WTC11 (cell line): Measurements from ENCODE around the gene STT3B. TPM values are rescaled to one million over a fixed set of nuclear protein-coding genes. Genes with fewer than 3 reads are reported as not detected.

ENCODE experiments used
- ATAC-seq: fragments of 200-7000 bp; cut with Tn5 transposase; 2 replicates; pipeline ENCODE4 v1.10.0; 2021; ENCODE audit warnings: mild to moderate bottlenecking, moderate library complexity
- CTCF ChIA-PET: fragments of 300-600 bp; sonication (Branson Sonifier 250); formaldehyde crosslinking; loops from one replicate; lab custom pipeline; 2021; ENCODE audit warnings: antibody characterized with exemption; lab: Charles Lee
- POLR2A ChIA-PET: fragments of 350-600 bp; sonication (Branson Sonifier 250); formaldehyde crosslinking; loops from one replicate; lab custom pipeline; 2021; ENCODE audit warnings: antibody characterized with exemption; lab: Charles Lee
- DNase-seq: peaks from one replicate; pipeline ENCODE4 v3.0.0; 2021; ENCODE audit warnings: low spot score
- H3K27ac Mint-ChIP-seq: 2 replicates; pipeline ENCODE4 v1.8.0; 2021; ENCODE audit warnings: mixed read lengths
- H3K27me3 Mint-ChIP-seq: 2 replicates; pipeline ENCODE4 v1.8.0; 2021; ENCODE audit warnings: low read depth, mild to moderate bottlenecking, moderate library complexity, mixed read lengths
- H3K36me3 Mint-ChIP-seq: 2 replicates; pipeline ENCODE4 v1.8.0; 2021; ENCODE audit warnings: mixed read lengths
- H3K4me1 Mint-ChIP-seq: 2 replicates; pipeline ENCODE4 v1.8.0; 2022; ENCODE audit warnings: mixed read lengths
- H3K4me3 Mint-ChIP-seq: 2 replicates; pipeline ENCODE4 v1.8.0; 2021; ENCODE audit warnings: mild to moderate bottlenecking, moderate library complexity, mixed read lengths
- H3K9me3 Mint-ChIP-seq: 2 replicates; pipeline ENCODE4 v1.8.0; 2021; ENCODE audit warnings: mixed read lengths
- AR ChIP-seq: fragments of 250-450 bp; sonication (Bioruptor Pico); IDR thresholded peaks from 2 replicates; pipeline ENCODE4 v1.9.0; 2021; ENCODE audit warnings: mild to moderate bottlenecking
- ATF6 ChIP-seq: sonication (generic); formaldehyde crosslinking; IDR thresholded peaks from 2 replicates; pipeline ENCODE4 v1.8.1; 2023; ENCODE audit warnings: mild to moderate bottlenecking, missing genetic modification reagents
- CBFB ChIP-seq: sonication (generic); formaldehyde crosslinking; IDR thresholded peaks from 2 replicates; pipeline ENCODE4 v1.8.1; 2022; ENCODE audit warnings: mild to moderate bottlenecking, low read depth, missing genetic modification reagents
- ERG ChIP-seq: fragments of 250-450 bp; sonication (Bioruptor Pico); IDR thresholded peaks from 2 replicates; pipeline ENCODE4 v1.8.0; 2021; ENCODE audit warnings: mild to moderate bottlenecking
- ESRRA ChIP-seq: sonication (generic); formaldehyde crosslinking; IDR thresholded peaks from 2 replicates; pipeline ENCODE4 v1.8.1; 2022; ENCODE audit warnings: mild to moderate bottlenecking, missing genetic modification reagents, borderline replicate concordance
- JAZF1 ChIP-seq: fragments of 250-450 bp; sonication (Bioruptor Pico); IDR thresholded peaks from 2 replicates; pipeline ENCODE4 v1.9.0; 2021; ENCODE audit warnings: moderate library complexity, mild to moderate bottlenecking, inconsistent platforms
- KAT7 ChIP-seq: sonication (generic); formaldehyde crosslinking; IDR thresholded peaks from 2 replicates; pipeline ENCODE4 v1.8.1; 2023; ENCODE audit warnings: missing genetic modification reagents, mild to moderate bottlenecking, borderline replicate concordance
- MAX ChIP-seq: sonication (generic); formaldehyde crosslinking; IDR thresholded peaks from 2 replicates; pipeline ENCODE4 v1.8.0; 2022; ENCODE audit warnings: mild to moderate bottlenecking, missing genetic modification reagents
- MLX ChIP-seq: sonication (generic); formaldehyde crosslinking; IDR thresholded peaks from 2 replicates; pipeline ENCODE4 v1.8.1; 2023; ENCODE audit warnings: mild to moderate bottlenecking, missing genetic modification reagents, moderate library complexity
- MXD4 ChIP-seq: fragments of 250-450 bp; sonication (Bioruptor Pico); IDR thresholded peaks from 2 replicates; pipeline ENCODE4 v1.8.0; 2021; ENCODE audit warnings: mild to moderate bottlenecking, moderate library complexity, borderline replicate concordance
- TEAD4 ChIP-seq: sonication (generic); formaldehyde crosslinking; IDR thresholded peaks from 2 replicates; pipeline ENCODE4 v1.8.0; 2022; ENCODE audit warnings: mild to moderate bottlenecking, missing genetic modification reagents
- ZMAT4 ChIP-seq: fragments of 250-450 bp; sonication (Bioruptor Pico); IDR thresholded peaks from 2 replicates; pipeline ENCODE4 v1.9.0; 2021; ENCODE audit warnings: mild to moderate bottlenecking
- ZNF219 ChIP-seq: sonication (generic); formaldehyde crosslinking; IDR thresholded peaks from 2 replicates; pipeline ENCODE4 v1.8.0; 2023; ENCODE audit warnings: missing genetic modification reagents, mild to moderate bottlenecking, borderline replicate concordance
- ZNF232 ChIP-seq: sonication (generic); formaldehyde crosslinking; IDR thresholded peaks from 2 replicates; pipeline ENCODE4 v1.8.0; 2022; ENCODE audit warnings: mild to moderate bottlenecking, missing genetic modification reagents
- ZNF317 ChIP-seq: sonication (generic); formaldehyde crosslinking; IDR thresholded peaks from 2 replicates; pipeline ENCODE4 v1.8.1; 2023; ENCODE audit warnings: low read depth, mild to moderate bottlenecking, moderate library complexity, missing genetic modification reagents, borderline replicate concordance
- ZNF423 ChIP-seq: fragments of 250-450 bp; sonication (Bioruptor Pico); IDR thresholded peaks from 2 replicates; pipeline ENCODE4 v2.1.2; 2022; ENCODE audit warnings: mild to moderate bottlenecking, moderate library complexity
- total RNA-seq: library from RNA; stranded (reverse); gene quantifications from 3 replicates; pipeline ENCODE4 v1.2.3, GENCODE V29; 2021
- TF ChIP-seq, protein P1 (sequence below): sonication (generic); formaldehyde crosslinking; IDR thresholded peaks from 2 replicates; pipeline ENCODE4 v1.8.0; 2023; ENCODE audit warnings: missing genetic modification reagents
- TF ChIP-seq, protein P2 (sequence below): sonication (generic); formaldehyde crosslinking; IDR thresholded peaks from 2 replicates; pipeline ENCODE4 v1.8.0; 2022; ENCODE audit warnings: mild to moderate bottlenecking, missing genetic modification reagents
- TF ChIP-seq, protein P3 (sequence below): sonication (generic); formaldehyde crosslinking; IDR thresholded peaks from 2 replicates; pipeline ENCODE4 v1.8.0; 2022; ENCODE audit warnings: mild to moderate bottlenecking, missing genetic modification reagents
- TF ChIP-seq, protein P4 (sequence below): sonication (generic); formaldehyde crosslinking; IDR thresholded peaks from 2 replicates; pipeline ENCODE4 v1.8.1; 2022; ENCODE audit warnings: mild to moderate bottlenecking, moderate library complexity, missing genetic modification reagents

STT3B gene
- total RNA-seq, 1 experiment from 2014 or later, result 103 TPM

DNA sequence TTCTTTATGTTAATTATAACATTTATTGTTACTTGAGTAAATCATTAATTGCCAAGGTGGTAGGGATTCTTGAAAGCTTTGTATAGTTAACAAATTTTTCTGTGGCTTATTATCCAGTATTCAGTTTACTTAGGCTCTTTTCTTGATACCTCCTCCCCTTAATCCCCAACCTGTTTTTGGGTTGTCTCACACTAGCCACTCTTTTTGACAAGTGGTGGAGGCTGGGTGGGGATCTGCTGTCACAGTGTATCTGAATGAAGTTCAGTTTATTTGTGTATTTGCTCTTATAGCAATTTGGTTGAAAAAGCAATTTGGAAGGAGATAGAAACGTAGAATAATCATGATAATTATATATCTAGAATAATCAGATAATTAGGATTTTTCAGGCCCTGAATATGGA lies 43.8 kb downstream of the STT3B start:
- no peak overlapping the region for H3K27ac Mint-ChIP-seq
- POLR2A ChIA-PET, result no interaction called here
- H3K4me3 Mint-ChIP-seq, result no peak overlapping the region
- H3K9me3 Mint-ChIP-seq, result no peaks in the 10 kb centered on the region
- H3K27me3 Mint-ChIP-seq, result no peaks in the 10 kb centered on the region
- peaks cover 11% of the 10 kb centered on the region for H3K4me1 Mint-ChIP-seq
- DNase-seq (no peak), ATAC-seq (no peak)
- H3K36me3 Mint-ChIP-seq, result peaks cover 4% of the 10 kb centered on the region
- CTCF ChIA-PET, result no interaction called here
- TF ChIP-seq MAX (CRISPR knock-in tag) (no peak), KAT7 (CRISPR knock-in tag) (no peak), ZNF423 (no peak), ZMAT4 (CRISPR knock-in tag) (no peak), TEAD4 (CRISPR knock-in tag) (no peak)

DNA sequence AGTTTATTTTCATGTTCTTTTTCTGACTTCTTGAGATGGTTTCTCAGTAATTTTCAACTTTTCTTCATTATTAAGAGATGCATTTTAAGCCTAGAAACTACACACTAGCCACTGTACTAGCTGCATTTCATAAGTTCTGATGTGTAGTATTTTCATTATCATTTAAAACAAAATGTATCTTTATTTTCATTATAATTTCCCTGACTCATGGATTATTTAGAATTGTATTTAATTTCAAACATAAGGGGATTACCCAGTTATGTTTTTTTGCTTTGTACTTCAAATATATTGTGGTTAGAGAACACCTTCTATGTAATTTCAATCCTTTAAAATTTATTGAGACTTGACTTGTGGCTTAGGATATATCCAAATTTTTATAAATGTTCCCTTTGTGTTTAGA lies 44.5 kb downstream of the STT3B start:
- no peak for DNase-seq
- Mint-ChIP-seq H3K27ac (no peak overlapping the region), H3K4me3 (no peak overlapping the region), H3K36me3 (peaks cover 9% of the 10 kb centered on the region), H3K27me3 (no peaks in the 10 kb centered on the region), H3K4me1 (peaks cover 10% of the 10 kb centered on the region)
- POLR2A ChIA-PET, result no interaction called here
- no peak for ATAC-seq
- no peak for TF ChIP-seq CBFB (CRISPR knock-in tag)
- no peak for TF ChIP-seq TEAD4 (CRISPR knock-in tag)
- TF ChIP-seq AR (CRISPR knock-in tag), result no peak
- TF ChIP-seq, protein P1, sequence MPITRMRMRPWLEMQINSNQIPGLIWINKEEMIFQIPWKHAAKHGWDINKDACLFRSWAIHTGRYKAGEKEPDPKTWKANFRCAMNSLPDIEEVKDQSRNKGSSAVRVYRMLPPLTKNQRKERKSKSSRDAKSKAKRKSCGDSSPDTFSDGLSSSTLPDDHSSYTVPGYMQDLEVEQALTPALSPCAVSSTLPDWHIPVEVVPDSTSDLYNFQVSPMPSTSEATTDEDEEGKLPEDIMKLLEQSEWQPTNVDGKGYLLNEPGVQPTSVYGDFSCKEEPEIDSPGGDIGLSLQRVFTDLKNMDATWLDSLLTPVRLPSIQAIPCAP (CRISPR knock-in tag), result no peak
- no peak for TF ChIP-seq ZMAT4 (CRISPR knock-in tag)
- TF ChIP-seq, protein P2, sequence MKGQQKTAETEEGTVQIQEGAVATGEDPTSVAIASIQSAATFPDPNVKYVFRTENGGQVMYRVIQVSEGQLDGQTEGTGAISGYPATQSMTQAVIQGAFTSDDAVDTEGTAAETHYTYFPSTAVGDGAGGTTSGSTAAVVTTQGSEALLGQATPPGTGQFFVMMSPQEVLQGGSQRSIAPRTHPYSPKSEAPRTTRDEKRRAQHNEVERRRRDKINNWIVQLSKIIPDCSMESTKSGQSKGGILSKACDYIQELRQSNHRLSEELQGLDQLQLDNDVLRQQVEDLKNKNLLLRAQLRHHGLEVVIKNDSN (CRISPR knock-in tag), result no peak
- TF ChIP-seq MXD4 (CRISPR knock-in tag), result no peak
- no peak for TF ChIP-seq KAT7 (CRISPR knock-in tag)
- TF ChIP-seq MLX (CRISPR knock-in tag), result no peak
- no peak for TF ChIP-seq ZNF219 (CRISPR knock-in tag)
- TF ChIP-seq, protein P3, sequence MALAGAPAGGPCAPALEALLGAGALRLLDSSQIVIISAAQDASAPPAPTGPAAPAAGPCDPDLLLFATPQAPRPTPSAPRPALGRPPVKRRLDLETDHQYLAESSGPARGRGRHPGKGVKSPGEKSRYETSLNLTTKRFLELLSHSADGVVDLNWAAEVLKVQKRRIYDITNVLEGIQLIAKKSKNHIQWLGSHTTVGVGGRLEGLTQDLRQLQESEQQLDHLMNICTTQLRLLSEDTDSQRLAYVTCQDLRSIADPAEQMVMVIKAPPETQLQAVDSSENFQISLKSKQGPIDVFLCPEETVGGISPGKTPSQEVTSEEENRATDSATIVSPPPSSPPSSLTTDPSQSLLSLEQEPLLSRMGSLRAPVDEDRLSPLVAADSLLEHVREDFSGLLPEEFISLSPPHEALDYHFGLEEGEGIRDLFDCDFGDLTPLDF (CRISPR knock-in tag), result no peak
- TF ChIP-seq ATF6, result no peak
- TF ChIP-seq, protein P4, sequence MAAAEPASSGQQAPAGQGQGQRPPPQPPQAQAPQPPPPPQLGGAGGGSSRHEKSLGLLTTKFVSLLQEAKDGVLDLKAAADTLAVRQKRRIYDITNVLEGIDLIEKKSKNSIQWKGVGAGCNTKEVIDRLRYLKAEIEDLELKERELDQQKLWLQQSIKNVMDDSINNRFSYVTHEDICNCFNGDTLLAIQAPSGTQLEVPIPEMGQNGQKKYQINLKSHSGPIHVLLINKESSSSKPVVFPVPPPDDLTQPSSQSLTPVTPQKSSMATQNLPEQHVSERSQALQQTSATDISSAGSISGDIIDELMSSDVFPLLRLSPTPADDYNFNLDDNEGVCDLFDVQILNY, result no peak
- TF ChIP-seq ESRRA (CRISPR knock-in tag), result no peak
- TF ChIP-seq ZNF232 (CRISPR knock-in tag), result no peak
- TF ChIP-seq ERG (CRISPR knock-in tag), result no peak
- TF ChIP-seq ZNF317 (CRISPR knock-in tag), result no peak
- no peak for TF ChIP-seq JAZF1
- TF ChIP-seq, all 79 proteins: peak for 0
- CTCF ChIA-PET, result no interaction called here
- H3K9me3 Mint-ChIP-seq, result no peaks in the 10 kb centered on the region
